Peyer's patch (tissue), 4 donors: ENCODE results near the gene WDTC1.

Source experiments
- CTCF ChIP-seq, 6 experiments: fragments of 450-650 bp in 4 of 6; fragments of 200-600 bp in 2 of 6; sonication (generic) in 1 of 6; IDR thresholded peaks; one replicate each; pipeline ENCODE4 v1.5.1; 2017 to 2019; ENCODE audit warnings: antibody characterized with exemption in 6 of 6, mild to moderate bottlenecking in 3 of 6, moderate library complexity in 1 of 6
- POLR2A ChIP-seq, 2 donors: fragments of 450-650 bp; IDR thresholded peaks; one replicate each; pipeline ENCODE4 v1.5.1; 2017; ENCODE audit warnings: antibody characterized with exemption in 2 of 2, mild to moderate bottlenecking in 2 of 2, moderate library complexity in 2 of 2

GRCh38 chr1:27327964-27328363 lies 93.5 kb downstream of the WDTC1 start:
- TF ChIP-seq CTCF (IDR thresholded peaks at IDR 0.05) (no peak), POLR2A (IDR thresholded peaks at IDR 0.05) (no peak)
